Measurements from ENCODE around the gene EEF2. TPM values are rescaled to one million over a fixed set of nuclear protein-coding genes. Genes with fewer than 3 reads are reported as not detected.
A peak's percentile ranks its signal among the peaks of the same experiment; 100 is the strongest.
"Not testable (repeated sequence)": the region's sequence is repeated elsewhere in the genome, so short reads cannot be mapped to it uniquely, and the experiment has no call there.

EEF2 gene
- total RNA-seq, 1 donor from 2014 or later = 1,892 TPM

GRCh38 chr19:4015705-4016402, 30.6 kb upstream of the EEF2 start:
- DNase-seq (ENCODE audit: low read depth in 2 of 2) = no peak

GRCh38 chr19:4014541-4015491, 29.6 kb upstream of the EEF2 start:
- DNase-seq (ENCODE audit: low read depth in 2 of 2) = peak in 1 of 2 donors; percentile 21

GRCh38 chr19:4013886-4014540, 28.8 kb upstream of the EEF2 start:
- DNase-seq (ENCODE audit: low read depth in 2 of 2) = no peak

- DNase-seq (ENCODE audit: low read depth in 2 of 2) = no peak
These were observed 27.8 kb upstream of the EEF2 start for GRCh38 chr19:4012975-4013634.

GRCh38 chr19:4012092-4012974, 27.1 kb upstream of the EEF2 start:
- no peak for DNase-seq (ENCODE audit: low read depth in 2 of 2)

- DNase-seq (ENCODE audit: low read depth in 2 of 2) = not testable (repeated sequence)
These were observed 26.2 kb upstream of the EEF2 start for GRCh38 chr19:4011430-4011829.

GRCh38 chr19:4010808-4011110, 25.5 kb upstream of the EEF2 start:
- DNase-seq (ENCODE audit: low read depth in 2 of 2) = no peak

- DNase-seq (ENCODE audit: low read depth in 2 of 2) = no peak
These were observed 24.9 kb upstream of the EEF2 start for GRCh38 chr19:4009990-4010807.

- peak in 1 of 2 donors; percentile 54 for DNase-seq (ENCODE audit: low read depth in 2 of 2)
These were observed 22.7 kb upstream of the EEF2 start for GRCh38 chr19:4007836-4008539.

- DNase-seq (ENCODE audit: low read depth in 2 of 2) = peak; percentile 78 to 95
These were observed 22.0 kb upstream of the EEF2 start, which contains the start of gene PIAS4 for GRCh38 chr19:4007021-4007835. PIAS4 (plus strand) TSS chr19:4007736; CDS start chr19:4007761, 25 bp downstream.

GRCh38 chr19:4005436-4005835, 20.2 kb upstream of the EEF2 start:
- not testable (repeated sequence) for DNase-seq (ENCODE audit: low read depth in 2 of 2)

- DNase-seq (ENCODE audit: low read depth in 2 of 2) = not testable (repeated sequence)
These were observed 15.5 kb upstream of the EEF2 start for GRCh38 chr19:4000798-4001197.

GRCh38 chr19:3998667-3999412, 13.6 kb upstream of the EEF2 start:
- DNase-seq (ENCODE audit: low read depth in 2 of 2) = not testable (repeated sequence)

- no peak for DNase-seq (ENCODE audit: low read depth in 2 of 2)
These were observed 10.3 kb upstream of the EEF2 start for GRCh38 chr19:3995607-3996006.

- DNase-seq (ENCODE audit: low read depth in 2 of 2) = no peak
These were observed 5.5 kb upstream of the EEF2 start for GRCh38 chr19:3990815-3991117.

GRCh38 chr19:3987619-3988371, 2.5 kb upstream of the EEF2 start:
- DNase-seq (ENCODE audit: low read depth in 2 of 2) = peak; percentile 68 to 81

Measured in dermis microvascular lymphatic vessel endothelial cell (primary cell).